Stimulated activated CD8-positive, alpha-beta memory T cell treated with anti-CD3 and anti-CD28 coated beads, Interleukin-12 subunit alpha, Interleukin-12 subunit beta, amount 100 ng/mL, for 24 hours (primary cell): Measurements from ENCODE around the gene USH1G.
"Not testable (repeated sequence)": the region's sequence is repeated elsewhere in the genome, so short reads cannot be mapped to it uniquely, and the experiment has no call there.

Experiments used
- DNase-seq: peaks from one replicate; pipeline ENCODE4 v3.0.0-alpha.2; 2020; ENCODE audit errors: extremely low read depth

The USH1G gene

GRCh38 chr17:74930535-74931036 is 7.5 kb upstream of the USH1G start:
- no peak for DNase-seq

DNA sequence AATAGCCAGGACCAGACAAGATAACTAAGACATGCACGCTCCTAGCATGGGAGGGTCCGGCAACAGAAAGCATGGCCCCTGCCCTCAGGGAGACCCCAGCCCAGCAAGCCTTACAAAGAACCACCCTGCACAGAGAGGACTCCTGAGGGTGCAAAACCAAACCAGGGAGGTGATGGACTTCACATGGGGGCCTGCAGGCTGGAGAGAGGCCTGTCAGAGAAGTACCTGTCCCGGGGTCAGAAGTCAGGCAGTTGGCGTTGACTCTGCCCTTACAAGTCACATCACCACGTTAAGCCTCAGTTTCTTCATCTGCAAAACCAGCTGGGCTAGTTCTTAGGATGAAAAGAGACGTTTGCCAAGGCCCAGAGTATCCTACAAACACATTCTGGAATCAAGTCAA is 5.7 kb upstream of the USH1G start:
- DNase-seq, result no peak

- DNase-seq, result no peak
Observed at GRCh38 chr17:74925242-74925641, 2.2 kb upstream of the USH1G start.

GRCh38 chr17:74924250-74924948 is 1.3 kb upstream of the USH1G start, which contains the start of gene OTOP2:
OTOP2 (plus strand) TSS chr17:74924273; CDS start chr17:74924633, 360 bp downstream.
- DNase-seq, result no peak

- peak; percentile 24 for DNase-seq
Observed at GRCh38 chr17:74923538-74924249, 639 bp upstream of the USH1G start.

- no peak for DNase-seq
Observed at GRCh38 chr17:74922172-74922571, 883 bp downstream of the USH1G start.

- no peak for DNase-seq
Observed at GRCh38 chr17:74921769-74922168, 1.3 kb downstream of the USH1G start.

- DNase-seq, result no peak
Observed at GRCh38 chr17:74921026-74921681, 1.9 kb downstream of the USH1G start.

- DNase-seq, result no peak
Observed at GRCh38 chr17:74920642-74921025, 2.4 kb downstream of the USH1G start.

DNA sequence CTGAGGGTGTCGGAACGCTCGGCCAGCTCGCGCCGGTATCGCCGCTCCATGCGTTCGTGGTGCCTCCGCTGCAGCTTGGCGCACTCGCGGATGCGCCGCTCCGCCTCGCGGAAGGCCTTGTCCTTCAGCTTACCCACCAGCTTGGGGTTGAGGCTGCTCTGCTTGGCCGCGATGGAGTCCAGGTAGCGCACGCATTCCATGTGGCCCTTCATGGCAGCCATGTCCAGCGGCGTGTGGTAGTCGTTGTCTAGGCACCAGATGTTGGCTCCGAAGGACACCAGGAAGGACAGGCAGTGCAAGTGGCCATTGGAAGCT is 2.8 kb downstream of the USH1G start:
- DNase-seq, result no peak

DNA sequence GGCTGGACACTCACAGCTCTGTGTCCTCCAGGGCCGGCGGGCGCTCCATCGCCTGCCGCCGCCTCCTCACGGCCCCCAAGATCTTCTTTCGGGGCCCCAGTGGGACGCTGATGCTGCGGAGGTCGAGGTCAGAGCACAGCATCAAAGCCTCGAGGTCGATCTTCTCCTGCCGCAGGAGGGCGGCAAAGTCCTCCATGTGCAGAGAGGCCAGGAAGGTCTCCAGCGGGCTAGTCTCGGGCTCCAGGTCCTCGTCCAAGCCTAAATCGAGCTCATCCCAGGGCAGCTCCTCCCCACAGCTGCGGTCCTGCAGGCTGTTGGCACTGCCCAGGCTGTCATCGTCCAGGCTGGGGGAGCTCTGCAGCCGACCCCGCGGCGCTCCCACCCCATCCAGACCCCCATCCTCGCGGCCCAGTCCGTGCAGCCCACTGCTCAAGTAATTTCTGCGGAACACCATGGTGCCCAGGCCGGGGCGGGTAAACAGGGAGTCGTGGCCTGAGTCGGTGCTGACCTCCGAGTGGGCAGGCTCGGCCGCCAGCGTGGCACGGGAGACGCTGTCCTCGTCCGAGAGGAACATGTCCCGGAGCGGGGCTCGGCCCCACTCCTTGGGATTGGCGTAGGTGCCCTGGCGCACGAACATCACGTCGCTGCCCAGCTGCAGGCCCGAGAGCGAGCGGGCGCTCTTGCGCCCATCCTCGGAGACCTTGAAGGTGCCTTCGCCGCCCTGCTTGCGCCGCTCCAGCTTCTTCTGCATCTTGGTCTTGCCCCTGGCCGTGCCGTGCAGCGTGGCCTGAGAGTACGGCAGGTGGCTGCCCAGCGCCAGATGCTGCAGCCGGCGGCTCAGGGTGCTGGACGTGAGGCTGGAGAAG is 3.4 kb downstream of the USH1G start:
- no peak for DNase-seq

- no peak for DNase-seq
Observed at GRCh38 chr17:74918906-74919305, 4.1 kb downstream of the USH1G start.

GRCh38 chr17:74917430-74917829 is 5.6 kb downstream of the USH1G start:
- no peak for DNase-seq

DNA sequence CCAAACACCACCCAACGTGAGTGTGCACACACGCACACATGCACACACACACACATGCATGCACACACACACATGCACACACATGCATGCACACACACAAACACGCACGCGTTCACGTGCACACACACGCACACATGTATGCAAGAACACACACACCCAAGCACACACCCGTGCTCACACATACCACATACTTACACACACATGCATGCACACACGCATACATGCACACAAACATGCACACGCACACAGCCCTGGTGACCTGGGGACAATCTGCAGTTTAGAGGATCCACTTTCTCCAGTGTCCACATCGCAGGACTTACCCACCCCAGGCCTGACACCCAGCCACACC is 6.2 kb downstream of the USH1G start:
- DNase-seq, result no peak

DNA sequence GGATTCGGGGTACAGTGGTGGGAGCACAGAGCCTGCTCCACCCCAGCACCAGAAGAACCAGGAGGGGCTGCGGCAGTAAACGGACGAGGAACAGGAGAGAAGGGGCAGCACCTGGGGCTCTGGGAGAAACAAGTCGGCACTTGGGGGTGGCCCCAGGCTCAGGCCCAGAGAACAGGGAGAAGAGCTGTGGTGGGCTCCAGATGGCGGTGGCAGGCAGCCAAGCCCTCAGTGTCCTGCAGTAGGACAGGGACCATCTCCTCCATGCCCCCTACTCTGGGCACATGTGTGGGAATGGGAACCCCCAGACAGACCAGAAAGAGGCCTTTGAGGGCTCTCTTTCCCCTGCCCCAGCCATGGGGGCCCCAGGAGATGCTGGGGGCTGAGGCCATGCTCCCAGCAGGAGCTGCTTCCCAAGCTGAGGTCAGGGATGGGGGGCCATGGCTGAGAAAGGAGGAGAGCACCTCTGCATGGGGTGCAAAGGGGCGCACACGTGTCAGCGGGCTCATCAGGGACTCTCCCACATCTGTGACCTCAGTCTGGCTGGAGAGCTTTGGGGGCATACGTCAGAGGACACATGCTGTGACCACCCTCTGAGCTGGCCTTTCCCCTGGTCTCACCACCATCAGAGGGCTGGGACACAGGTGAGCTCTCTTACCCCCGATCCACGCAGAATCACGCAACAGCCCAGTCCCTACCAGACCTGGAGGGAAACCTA is 6.8 kb downstream of the USH1G start:
- no peak for DNase-seq

DNA sequence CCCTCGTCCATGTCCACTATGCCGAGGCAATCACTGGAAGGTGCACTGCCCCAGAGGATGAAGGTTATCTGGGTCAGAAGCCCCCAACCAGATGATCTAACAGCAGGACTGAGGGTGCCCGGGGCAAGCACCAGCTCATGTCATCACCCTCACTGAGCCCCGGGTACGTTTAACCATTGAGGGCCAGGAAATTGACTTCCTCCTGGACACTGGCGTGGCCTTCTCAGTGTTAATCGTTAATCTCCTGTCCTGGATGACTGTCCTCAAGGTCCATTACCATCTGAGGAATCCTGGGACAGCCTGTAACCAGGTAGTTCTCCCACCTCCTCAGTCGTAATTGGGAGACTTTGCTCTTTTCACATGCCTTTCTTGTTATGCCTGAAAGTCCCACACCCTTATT is 11.6 kb downstream of the USH1G start:
- DNase-seq, result not testable (repeated sequence)

GRCh38 chr17:74909097-74909496 is 14.0 kb downstream of the USH1G start:
- DNase-seq, result not testable (repeated sequence)

- no peak for DNase-seq
Observed at GRCh38 chr17:74907012-74907411, 16.0 kb downstream of the USH1G start.

DNA sequence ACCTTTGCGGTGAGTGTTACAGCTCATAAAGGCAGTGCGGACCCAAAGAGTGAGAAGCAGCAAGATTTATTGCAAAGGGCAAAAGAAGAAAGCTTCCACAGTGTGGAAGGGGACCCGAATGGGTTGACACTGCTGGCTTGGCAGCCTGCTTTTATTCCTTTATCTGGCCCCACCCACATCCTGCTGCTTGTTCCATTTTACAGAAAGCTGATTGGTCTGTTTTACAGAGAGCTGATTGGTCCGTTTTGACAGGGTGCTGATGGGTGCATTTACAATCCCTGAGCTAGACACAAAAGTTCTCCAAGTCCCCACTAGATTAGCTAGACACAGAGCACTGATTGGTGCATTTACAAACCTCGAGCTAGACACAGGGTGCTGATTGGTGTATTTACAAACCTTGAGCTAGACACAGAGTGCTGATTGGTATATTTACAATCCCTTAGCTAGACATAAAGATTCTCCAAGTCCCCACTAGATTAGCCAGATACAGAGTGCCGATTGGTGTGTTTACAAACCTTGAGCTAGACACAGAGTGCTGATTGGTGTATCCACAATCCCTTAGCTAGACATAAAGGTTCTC is 16.8 kb downstream of the USH1G start:
- DNase-seq, result not testable (repeated sequence)

DNA sequence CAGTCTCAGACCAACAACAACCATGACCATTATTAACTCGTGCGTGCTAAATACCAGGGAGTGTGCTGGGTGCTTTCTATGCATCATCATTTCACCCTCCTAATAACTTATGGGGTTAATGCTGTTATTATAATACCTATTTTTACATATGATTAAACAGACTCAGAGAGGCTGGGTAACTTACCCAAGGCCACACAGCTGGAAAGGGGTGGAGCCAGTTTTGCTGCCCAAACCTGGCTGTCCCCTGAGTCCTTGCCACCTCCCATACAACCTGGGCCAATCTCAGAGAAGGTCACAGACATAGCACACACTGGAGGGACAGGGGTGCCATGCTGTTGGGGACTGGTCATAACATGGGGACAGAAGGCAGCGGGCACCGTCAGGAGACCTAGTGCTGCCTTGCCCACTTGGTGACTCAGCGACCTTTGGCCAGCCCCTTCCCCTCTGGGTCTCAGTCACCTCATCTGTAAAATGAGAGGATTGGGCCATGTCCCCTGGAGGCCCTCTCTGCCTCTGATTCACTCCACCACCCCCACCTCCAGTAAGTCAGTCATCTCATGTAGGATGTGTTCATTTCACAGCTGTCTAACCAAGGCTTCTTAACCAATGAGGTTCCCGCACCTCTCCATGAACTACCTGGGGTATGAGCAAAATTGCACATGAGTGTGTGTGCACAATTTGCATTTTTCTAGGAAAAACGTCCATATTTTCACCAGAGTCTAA is 18.2 kb downstream of the USH1G start:
- no peak for DNase-seq
